Posterior cingulate gyrus (tissue), 11 donors: ENCODE data around the gene MYPN.
A peak's percentile ranks its signal among the peaks of the same experiment; 100 is the strongest.
"Not testable (repeated sequence)": the region's sequence is repeated elsewhere in the genome, so short reads cannot be mapped to it uniquely, and the experiment has no call there.

ENCODE experiments used
- DNase-seq, 10 donors: peaks; one replicate each; pipeline versions ENCODE4 v3.0.0 to v3.0.0-alpha.2; 2020 to 2021; ENCODE audit warnings: mixed read lengths in 3 of 10
- intact Hi-C: fragments of 100-400 bp; cut with DNase I; formaldehyde crosslinking; loops from one replicate; pipeline ENCODE4 v1.15.1; 2023

MYPN gene, protein sequence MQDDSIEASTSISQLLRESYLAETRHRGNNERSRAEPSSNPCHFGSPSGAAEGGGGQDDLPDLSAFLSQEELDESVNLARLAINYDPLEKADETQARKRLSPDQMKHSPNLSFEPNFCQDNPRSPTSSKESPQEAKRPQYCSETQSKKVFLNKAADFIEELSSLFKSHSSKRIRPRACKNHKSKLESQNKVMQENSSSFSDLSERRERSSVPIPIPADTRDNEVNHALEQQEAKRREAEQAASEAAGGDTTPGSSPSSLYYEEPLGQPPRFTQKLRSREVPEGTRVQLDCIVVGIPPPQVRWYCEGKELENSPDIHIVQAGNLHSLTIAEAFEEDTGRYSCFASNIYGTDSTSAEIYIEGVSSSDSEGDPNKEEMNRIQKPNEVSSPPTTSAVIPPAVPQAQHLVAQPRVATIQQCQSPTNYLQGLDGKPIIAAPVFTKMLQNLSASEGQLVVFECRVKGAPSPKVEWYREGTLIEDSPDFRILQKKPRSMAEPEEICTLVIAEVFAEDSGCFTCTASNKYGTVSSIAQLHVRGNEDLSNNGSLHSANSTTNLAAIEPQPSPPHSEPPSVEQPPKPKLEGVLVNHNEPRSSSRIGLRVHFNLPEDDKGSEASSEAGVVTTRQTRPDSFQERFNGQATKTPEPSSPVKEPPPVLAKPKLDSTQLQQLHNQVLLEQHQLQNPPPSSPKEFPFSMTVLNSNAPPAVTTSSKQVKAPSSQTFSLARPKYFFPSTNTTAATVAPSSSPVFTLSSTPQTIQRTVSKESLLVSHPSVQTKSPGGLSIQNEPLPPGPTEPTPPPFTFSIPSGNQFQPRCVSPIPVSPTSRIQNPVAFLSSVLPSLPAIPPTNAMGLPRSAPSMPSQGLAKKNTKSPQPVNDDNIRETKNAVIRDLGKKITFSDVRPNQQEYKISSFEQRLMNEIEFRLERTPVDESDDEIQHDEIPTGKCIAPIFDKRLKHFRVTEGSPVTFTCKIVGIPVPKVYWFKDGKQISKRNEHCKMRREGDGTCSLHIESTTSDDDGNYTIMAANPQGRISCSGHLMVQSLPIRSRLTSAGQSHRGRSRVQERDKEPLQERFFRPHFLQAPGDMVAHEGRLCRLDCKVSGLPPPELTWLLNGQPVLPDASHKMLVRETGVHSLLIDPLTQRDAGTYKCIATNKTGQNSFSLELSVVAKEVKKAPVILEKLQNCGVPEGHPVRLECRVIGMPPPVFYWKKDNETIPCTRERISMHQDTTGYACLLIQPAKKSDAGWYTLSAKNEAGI (N-terminal part only)

DNA sequence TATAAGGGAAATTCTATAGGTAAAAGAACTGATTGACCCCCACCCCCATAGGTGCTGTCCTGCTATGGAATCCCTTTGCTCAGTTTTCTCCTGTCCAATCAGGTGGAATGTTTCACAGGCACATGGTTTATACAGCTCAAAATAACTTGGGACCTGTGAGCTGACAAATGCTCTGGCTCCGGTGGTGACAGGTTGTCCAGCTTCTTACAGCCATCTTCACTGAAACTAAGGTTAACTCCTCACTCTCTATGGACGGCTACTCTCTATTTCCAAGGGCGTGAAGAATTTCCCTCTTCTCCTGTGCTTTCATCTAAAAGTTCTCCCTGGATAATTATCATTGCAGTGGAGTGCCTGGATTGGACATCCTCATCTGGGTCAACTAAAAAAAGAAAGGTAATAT lies at the start of gene MYPN:
Gene MYPN, plus strand, starts transcription at position 158 of the 400 bp plus-strand sequence. CDS start 11,951 bp downstream, outside the sequence.
- no peak for DNase-seq
- intact Hi-C loops: no loop called here

DNA sequence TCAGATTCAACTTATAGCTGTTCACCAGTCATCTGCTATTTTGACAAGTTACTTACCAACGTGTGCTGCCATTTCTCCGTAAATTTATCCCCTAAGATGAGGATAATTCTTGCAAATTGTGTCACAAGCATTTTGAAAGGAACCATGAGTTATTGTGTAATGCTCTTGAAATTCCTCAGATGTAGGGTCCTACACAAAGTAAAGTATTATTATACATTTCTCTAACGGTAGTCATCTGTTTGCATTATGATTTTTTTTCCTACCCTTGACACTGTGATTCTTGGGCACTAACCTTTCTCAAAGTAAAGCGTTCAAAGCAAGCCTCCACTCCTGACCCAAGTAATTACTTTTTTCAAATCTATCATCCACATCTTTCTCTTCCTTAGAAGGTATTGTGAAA lies 42.3 kb upstream of the MYPN start:
- DNase-seq: no peak
- intact Hi-C loops: no loop called here

DNA sequence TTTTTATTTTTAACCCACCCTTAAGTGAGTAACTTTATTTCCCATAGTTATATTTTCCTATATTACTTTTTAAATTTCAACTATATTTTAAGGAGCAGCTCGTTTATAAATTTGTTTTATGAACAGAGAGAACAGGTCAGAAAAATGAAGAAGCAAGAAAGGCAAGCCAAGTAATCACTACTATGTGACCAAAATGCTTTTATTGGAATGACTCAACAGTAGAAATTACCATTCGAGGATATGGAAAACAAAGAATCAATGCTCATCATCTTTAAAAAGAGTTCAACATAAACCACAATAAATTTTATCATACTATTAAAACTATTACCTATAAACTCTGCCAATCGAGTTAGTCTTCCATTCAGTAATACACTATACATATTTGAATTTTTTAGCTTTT lies 41.8 kb upstream of the MYPN start:
- DNase-seq: no peak
- intact Hi-C loops: no loop called here

DNA sequence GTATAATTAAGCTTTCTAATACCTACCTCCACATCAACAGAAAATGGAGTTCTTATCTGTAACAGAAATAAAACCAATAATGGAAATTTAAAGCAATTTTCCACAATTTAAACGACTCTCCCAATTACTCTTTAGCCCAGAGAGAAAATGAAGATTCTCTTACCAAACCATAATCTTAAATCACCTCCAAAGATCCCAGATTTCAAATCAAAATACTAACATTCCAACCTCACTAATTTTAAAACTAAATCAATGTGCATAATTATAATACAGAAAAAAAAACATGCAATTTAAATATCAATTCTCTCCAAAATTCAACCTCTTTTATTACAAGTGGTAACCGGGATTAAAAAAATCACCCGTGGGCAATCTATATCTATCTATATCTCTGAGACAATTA lies 35.7 kb upstream of the MYPN start:
- DNase-seq: no peak
- intact Hi-C loops: loop anchor here (2.0 kb wide), 1 partner anchor 259 kb away; the partner anchor contains the start of genes HNRNPH3 and PBLD

DNA sequence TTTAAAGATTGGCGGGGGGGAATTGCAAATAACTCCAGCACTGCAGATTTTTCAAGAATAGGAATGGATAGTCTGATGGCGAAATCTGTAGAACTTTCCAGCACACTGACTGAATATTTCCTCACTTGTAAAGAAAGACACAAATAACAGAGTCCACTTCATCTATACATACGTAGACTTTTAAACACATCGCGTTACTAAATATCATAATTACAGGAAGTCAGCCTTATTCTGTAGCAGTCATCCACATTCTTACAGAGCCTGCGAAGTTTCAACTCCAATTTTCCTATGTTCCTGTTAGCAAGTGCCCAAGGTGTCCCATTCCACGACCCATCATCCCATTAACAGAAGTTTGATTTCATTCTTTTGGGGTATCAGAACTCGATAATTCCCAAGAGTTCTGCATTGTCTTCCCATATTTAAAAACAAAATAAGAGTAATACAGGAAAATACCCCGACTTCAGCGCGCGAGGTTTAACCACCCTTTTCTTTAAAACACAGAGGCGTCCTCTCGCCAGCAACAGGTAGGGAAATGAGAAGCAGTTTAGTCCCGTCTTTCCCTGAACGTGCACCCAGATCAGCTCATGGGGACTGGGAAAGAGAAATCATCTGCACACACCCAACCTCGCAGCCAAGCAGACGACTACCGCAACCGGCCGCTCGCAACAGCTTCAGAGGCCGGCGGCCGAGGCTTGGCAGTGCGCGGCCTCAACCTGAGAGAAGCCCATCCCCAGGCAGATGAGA lies 35.1 kb upstream of the MYPN start:
- peak in 1 of 10 donors; percentile 84 for DNase-seq
- intact Hi-C loops: loop anchor here (2.0 kb wide), 1 partner anchor 259 kb away; the partner anchor contains the start of genes HNRNPH3 and PBLD

DNA sequence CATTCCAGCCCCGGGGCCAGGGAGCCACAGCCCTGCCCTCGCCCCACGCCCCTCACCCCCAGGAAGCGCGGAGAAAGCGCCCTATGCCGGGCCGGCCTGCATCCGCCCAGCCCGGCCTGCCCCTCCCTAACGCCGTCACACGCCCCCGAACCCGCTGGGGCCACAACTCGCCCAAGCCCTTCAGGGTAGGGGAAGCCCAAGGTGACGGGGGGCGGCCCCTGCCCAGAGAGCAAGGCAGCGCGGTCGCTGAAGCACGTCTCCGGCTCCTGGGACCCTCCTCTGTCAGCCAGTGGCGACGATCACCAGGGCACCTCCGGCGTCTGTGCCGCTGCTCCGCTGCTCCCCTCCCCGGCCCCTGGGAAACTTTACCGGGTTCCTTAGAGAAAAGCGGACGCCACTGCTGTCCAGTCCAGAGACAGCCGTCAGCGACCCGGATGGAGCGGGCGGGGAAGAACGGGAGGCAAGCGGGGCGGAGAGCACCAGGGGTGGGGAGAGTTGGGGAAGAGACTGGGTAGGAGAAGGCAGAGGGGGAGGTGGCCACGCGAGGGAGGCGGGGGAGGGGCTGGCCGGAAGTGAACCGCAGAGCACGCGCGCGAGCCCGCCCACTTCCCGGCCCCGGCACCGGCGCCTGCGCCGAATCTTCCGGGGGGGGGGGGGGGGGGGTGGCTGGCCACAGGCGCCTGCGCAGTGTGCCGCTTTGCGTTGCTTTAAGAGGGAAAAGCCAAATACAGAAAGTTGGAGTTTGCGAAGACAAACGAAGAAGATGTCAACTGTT lies 34.3 kb upstream of the MYPN start, which contains the start of gene HERC4:
Gene HERC4, minus strand, starts transcription at position 509 of the 775 bp plus-strand sequence. CDS start 2,175 bp downstream, outside the sequence.
- intact Hi-C loops: loop anchor here (1.0 to 2.0 kb wide), 2 partner anchors 191 to 258 kb away; partner anchors contain the start of genes HNRNPH3, PBLD and SIRT1
- DNase-seq: peak; percentile 86 to 98 (median 90)

DNA sequence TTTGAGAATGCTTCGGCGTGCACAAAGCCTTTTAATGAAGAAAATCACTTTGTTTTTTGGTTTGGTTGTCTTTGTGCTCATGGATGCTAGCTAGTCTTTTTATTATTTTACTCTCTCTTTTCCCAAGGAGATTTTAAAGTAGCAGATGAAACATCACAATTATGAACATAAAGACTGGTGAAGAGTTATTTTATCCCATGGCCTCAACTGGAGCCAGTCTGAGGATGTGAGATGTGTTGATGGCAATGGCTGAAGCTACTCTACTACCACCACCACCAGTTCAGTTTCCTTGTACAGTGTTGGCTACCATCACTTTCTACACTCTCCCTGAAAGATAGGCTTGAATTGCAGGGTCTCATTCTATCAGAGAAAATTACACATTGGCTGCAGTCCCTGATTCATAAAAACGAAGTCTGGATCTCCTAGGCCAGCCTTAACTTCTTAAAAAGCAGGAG lies 33.7 kb upstream of the MYPN start:
- no peak for DNase-seq
- intact Hi-C loops: loop anchor here (1.0 to 2.0 kb wide), 2 partner anchors 191 to 257 kb away; partner anchors contain the start of genes HNRNPH3, PBLD and SIRT1

DNA sequence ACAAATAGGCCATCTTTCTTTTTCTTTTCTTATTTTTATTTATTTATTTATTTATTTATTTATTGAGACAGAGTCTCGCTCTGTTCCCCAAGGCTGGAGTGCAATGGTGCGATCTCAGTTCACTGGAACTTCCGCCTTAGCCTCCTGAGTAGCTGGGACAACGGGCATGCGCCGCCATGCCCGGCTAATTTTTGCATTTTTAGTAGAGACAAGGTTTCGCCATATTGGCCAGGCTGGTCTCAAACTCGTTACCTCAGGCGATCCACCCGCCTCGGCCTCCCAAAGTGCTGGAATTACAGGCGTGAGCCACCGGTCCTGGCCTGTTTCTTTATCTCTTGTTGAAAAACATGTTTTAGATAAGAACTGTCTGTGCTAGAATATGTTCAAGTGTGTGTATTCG lies 33.2 kb upstream of the MYPN start:
- intact Hi-C loops: not testable (repeated sequence)
- peak in 1 of 10 donors; percentile 68 for DNase-seq

DNA sequence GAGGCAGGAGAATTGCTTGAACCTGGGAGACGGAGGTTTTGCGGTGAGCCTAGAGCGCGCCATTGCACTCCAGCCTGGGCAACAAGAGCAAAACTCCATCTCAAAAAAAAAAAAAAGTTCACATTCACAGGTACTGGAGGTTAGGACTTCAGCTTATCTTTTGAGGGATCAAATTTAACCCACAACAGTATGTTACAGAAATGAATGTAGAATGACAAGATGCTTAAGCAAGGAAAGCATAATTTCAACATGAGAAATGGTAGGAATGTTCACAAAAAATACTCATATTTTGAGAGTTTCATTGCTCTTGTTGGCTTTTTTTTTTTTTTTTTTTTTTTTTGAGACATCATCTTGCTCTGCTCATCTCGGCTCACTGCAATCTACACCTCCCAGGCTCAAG lies 32.3 kb upstream of the MYPN start:
- intact Hi-C loops: no loop called here
- no peak for DNase-seq

DNA sequence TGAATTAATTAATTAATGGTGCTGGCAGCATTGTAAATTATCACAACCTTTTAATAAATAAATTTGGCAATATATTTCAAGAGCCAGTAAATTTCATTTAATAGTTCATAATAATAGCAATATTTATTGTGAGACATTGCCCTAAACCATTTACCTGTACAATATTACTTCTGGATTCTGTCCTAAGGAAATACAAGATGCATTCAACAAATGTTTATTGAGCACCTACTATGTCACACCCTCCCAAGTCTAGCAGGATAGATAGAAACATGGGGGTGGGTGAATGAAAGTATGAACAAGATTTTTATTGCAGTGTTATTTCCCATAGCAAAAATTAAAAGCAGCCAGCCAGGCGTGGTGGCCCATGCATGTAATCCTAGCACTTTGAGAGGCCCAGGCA lies 29.9 kb upstream of the MYPN start:
- intact Hi-C loops: no loop called here
- DNase-seq: no peak

DNA sequence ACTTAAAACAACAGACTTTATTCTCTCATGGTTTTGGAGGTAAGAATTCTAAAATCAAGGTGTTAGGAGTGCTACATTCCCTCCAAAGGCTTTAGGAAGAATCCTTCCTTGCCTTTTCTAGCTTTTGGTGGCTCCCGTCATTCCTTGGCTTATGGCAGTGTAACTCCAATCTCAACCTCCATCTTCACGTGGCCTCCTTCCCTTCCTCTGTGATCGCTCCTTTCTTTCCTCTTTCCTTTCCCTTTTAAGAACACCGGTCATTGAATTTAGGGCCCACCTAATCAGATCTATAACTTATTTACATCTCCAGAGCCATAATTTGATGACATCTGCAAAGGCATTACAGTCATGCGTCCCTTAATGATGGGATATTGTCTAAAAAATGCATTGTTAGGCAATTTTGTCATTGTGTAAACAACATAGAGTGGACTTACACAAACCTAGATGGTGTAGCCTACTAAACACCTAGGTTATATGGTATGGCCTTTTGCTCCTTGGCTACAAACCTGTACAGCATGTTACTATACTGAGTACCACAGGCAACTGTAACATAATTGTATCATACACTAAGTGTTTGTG lies 28.3 kb upstream of the MYPN start:
- DNase-seq: no peak
- intact Hi-C loops: loop anchor here (5.0 to 10.0 kb wide), 3 partner anchors 76 to 224 kb away; no protein-coding TSS in a partner anchor

DNA sequence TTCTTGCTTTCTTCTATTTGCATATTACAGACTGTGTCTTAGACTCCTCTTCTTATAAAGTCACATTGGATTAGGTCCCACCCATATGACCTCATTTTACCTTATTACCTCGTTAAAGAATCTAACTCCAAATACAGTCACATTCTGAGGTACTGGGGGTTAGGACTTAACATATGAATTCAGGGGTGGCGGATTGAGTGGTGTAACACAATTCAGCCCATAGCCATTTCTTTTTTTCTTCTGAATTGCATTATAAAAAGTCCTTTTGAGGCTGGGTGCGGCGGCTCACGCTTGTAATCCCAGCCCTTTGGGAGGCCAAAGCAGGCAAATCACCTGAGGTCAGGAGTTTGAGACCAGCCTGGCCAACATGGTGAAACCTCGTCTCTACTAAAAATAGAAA lies 27.4 kb upstream of the MYPN start:
- no peak for DNase-seq
- intact Hi-C loops: loop anchor here (5.0 to 10.0 kb wide), 3 partner anchors 75 to 223 kb away; no protein-coding TSS in a partner anchor

DNA sequence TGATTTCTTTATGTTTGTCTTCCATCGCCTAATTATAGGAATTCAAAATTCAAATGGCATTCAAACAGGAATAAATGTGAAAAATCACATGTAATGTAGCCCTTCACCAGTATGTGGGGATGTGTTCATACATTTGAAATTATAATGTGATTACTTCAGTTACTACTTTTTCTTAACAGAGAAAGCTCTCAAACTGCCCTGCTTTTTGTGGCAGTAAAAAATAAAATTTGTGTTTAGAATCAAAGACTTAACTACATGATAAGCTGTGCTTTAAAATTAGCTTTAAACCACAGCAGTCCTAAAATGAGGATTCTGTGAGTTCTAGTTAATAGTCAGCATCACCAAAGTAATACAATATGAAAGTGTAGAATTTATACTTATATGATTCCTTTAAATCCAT lies 26.4 kb upstream of the MYPN start:
- intact Hi-C loops: loop anchor here (5.0 to 10.0 kb wide), 3 partner anchors 74 to 222 kb away; no protein-coding TSS in a partner anchor
- DNase-seq: no peak

DNA sequence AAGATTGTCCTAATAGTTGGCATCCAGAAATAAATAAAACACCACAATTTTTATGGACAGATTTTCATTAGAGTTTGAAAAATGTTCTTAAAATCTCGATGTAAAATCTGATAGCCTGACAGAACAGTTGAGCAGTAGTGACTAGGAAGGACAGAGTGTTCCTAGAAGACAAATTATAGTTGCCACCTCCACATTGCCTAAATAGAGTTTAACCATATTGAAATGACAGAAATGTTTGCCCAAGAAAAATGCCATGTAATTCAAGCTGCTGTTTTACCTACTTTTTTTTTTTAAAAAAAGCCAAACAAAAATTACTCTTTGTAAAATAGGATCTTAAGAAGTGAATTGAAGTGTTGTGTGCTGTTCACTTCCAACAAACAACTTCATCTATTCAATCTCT lies 25.3 kb upstream of the MYPN start:
- intact Hi-C loops: loop anchor here (5.0 to 10.0 kb wide), 3 partner anchors 73 to 221 kb away; no protein-coding TSS in a partner anchor
- no peak for DNase-seq

DNA sequence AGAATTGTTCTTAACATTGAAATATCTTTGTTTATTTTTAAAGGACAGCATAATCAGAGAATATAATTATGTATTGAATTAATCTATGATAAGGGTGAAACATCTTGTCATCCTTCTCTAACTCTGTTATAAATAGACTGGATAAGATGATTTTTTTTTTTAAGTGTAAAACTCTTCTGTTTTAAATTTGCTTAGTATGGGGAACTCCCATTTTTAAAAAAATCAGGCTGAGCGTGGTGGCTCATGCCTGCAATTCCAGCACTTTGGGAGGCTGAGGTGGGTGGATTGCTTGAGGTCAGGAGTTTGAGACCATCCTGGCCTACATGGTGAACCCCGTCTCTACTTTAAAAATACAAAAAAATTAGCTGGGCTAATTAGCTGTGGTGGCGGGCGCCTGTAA lies 24.8 kb upstream of the MYPN start:
- intact Hi-C loops: loop anchor here (5.0 to 10.0 kb wide), 3 partner anchors 73 to 220 kb away; no protein-coding TSS in a partner anchor
- peak in 1 of 10 donors; percentile 71 for DNase-seq

DNA sequence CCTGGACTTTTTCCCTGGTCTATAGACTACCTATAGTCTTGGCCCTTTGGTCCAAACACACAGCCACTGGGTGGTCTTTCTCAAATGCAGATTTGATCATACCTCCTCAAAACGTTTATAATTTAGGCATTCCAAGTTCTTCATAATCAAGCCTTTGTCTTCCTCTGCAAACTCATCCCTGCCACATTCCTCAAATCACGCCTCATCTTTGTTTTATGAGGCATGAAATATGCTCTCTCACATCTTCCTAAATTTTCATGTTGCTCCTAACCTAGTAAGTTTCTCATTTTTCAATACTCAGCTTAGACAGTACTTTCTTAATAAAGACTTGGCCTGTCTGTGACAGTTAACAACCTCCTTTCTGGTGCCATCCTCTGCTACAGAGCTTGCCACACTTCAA lies 23.3 kb upstream of the MYPN start:
- intact Hi-C loops: loop anchor here (10.0 kb wide), 1 partner anchor 219 kb away; no protein-coding TSS in a partner anchor

DNA sequence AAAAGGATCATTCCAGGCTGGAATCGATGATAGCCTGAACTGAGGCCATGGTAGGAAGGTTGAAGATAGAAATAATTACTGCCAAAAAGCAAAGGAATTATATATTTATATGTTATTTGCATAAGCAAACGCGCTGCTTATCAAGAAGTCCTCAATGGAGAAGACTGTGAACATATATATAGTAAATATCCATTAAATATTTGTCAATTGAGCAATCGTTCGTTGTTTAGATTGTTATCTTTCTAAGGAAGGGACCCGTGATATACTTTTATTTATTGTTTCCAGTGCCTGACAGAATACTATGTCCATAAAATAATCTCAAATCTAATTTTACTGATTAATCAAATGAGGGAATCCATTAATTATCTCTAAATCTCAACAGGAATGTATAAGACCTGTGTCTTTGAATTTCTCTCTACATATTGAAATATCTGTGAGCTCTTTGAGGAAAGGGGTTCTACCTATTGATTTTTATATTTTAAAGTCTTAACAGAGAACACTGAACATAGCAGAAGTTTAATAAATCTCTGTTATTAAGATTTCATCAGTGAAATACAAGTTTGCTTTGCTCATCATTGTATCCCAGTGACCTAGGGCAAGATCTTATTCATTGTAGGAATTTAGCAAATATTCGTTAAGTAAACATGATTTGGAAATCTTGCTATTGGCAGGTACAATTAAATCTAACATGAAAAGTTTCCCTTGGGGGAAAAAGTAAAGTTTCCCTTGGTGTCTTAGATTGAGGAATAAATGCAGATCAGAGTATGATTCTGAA lies 22.2 kb upstream of the MYPN start:
- no peak for DNase-seq
- intact Hi-C loops: loop anchor here (10.0 kb wide), 1 partner anchor 218 kb away; no protein-coding TSS in a partner anchor

More for the DNA sequence above, 23.3 kb upstream of the MYPN start:
- no peak for DNase-seq
